HepG2 (cell line): ENCODE measurements around the gene FAM162A. TPM values are rescaled to one million over a fixed set of nuclear protein-coding genes. Genes with fewer than 3 reads are reported as not detected.

ENCODE experiments used
- CHCHD3 ChIP-seq: sonication (generic); formaldehyde crosslinking; IDR thresholded peaks from 2 replicates; pipeline ENCODE4 v1.8.0; 2022; ENCODE audit warnings: mild to moderate bottlenecking, missing genetic modification reagents, moderate library complexity
- ELF4 ChIP-seq: sonication (generic); formaldehyde crosslinking; IDR thresholded peaks from 2 replicates; pipeline ENCODE4 v1.5.0; 2020; ENCODE audit warnings: missing genetic modification reagents, mild to moderate bottlenecking, moderate library complexity, borderline replicate concordance
- GATAD2A ChIP-seq: IDR thresholded peaks from 2 replicates; pipeline ENCODE4 v1.6.1; 2016
- KDM3A ChIP-seq: IDR thresholded peaks from 2 replicates; pipeline ENCODE4 v1.6.1; 2018; ENCODE audit warnings: low read depth, missing compliant biosample characterization
- MAFF ChIP-seq: IDR thresholded peaks from 2 replicates; pipeline ENCODE4 v1.6.1; 2011; ENCODE audit warnings: low read depth, low read length, improper control_type of control experiment
- MIER3 ChIP-seq: IDR thresholded peaks from 2 replicates; pipeline ENCODE4 v1.6.1; 2016; ENCODE audit warnings: missing compliant biosample characterization, borderline replicate concordance
- MYNN ChIP-seq: sonication (generic); formaldehyde crosslinking; IDR thresholded peaks from 2 replicates; pipeline ENCODE4 v1.4.0; 2020; ENCODE audit warnings: mild to moderate bottlenecking, low read depth, missing genetic modification reagents
- RBAK ChIP-seq: sonication (generic); formaldehyde crosslinking; IDR thresholded peaks from 2 replicates; pipeline ENCODE4 v1.5.1; 2020; ENCODE audit warnings: mild to moderate bottlenecking, missing genetic modification reagents
- SALL1 ChIP-seq: sonication (generic); formaldehyde crosslinking; IDR thresholded peaks from 2 replicates; pipeline ENCODE4 v1.8.0; 2022; ENCODE audit warnings: mild to moderate bottlenecking, missing genetic modification reagents
- SOX5 ChIP-seq: IDR thresholded peaks from 2 replicates; pipeline ENCODE4 v1.6.1; 2016; ENCODE audit warnings: borderline replicate concordance
- YEATS2 ChIP-seq: sonication (generic); formaldehyde crosslinking; IDR thresholded peaks from 2 replicates; pipeline ENCODE4 v1.4.0; 2020; ENCODE audit warnings: missing genetic modification reagents, borderline replicate concordance
- ZFX ChIP-seq: sonication (generic); formaldehyde crosslinking; IDR thresholded peaks from 2 replicates; pipeline ENCODE4 v1.4.0; 2020; ENCODE audit warnings: mild to moderate bottlenecking, low read depth, missing genetic modification reagents, moderate library complexity
- ZFY ChIP-seq: sonication (generic); formaldehyde crosslinking; IDR thresholded peaks from 2 replicates; pipeline ENCODE4 v1.4.0; 2020; ENCODE audit warnings: missing genetic modification reagents
- ZNF350 ChIP-seq: sonication (generic); formaldehyde crosslinking; IDR thresholded peaks from 2 replicates; pipeline ENCODE4 v1.4.0; 2020; ENCODE audit warnings: mild to moderate bottlenecking, low read depth, missing genetic modification reagents, borderline replicate concordance
- ZNF367 ChIP-seq: sonication (generic); formaldehyde crosslinking; IDR thresholded peaks from 2 replicates; pipeline ENCODE4 v1.4.0; 2020; ENCODE audit warnings: missing genetic modification reagents, borderline replicate concordance
- ZNF781 ChIP-seq: sonication (generic); formaldehyde crosslinking; IDR thresholded peaks from 2 replicates; pipeline ENCODE4 v1.5.1; 2020; ENCODE audit warnings: borderline replicate concordance, mild to moderate bottlenecking, missing genetic modification reagents; ENCODE audit errors: not compliant biosample characterization
- ZNF850 ChIP-seq: sonication (generic); formaldehyde crosslinking; conservative IDR thresholded peaks from 2 replicates; pipeline ENCODE4 v1.9.0; 2021; ENCODE audit warnings: mild to moderate bottlenecking, missing genetic modification reagents
- polyA plus RNA-seq, 8 experiments: library from polyadenylated mRNA; depleted of rRNA in 3 of 8; stranded (reverse) in 7 of 8; unstranded in 1 of 8; fragments of >200 nt; fragmentation: Illumina TruSeq in 4 of 8; extraction: Trizol in 4 of 8; gene quantifications; 2 replicates each; pipeline versions ENCODE4 v1.2.1 to v1.2.3, GENCODE V29; 2011 to 2016; ENCODE audit warnings: low read depth in 4 of 8, missing spikeins in 1 of 8, mixed read lengths in 1 of 8; ENCODE audit not compliant: insufficient read depth in 1 of 8
- total RNA-seq, 5 experiments: library from RNA; depleted of rRNA; stranded (reverse); fragments of >200 nt; fragmentation: Illumina TruSeq; extraction: Trizol; gene quantifications; 2 replicates each; pipeline ENCODE4 v1.2.3, GENCODE V29; 2016; ENCODE audit warnings: low read depth in 1 of 5
- TF ChIP-seq, protein P1 (sequence below): sonication (generic); formaldehyde crosslinking; conservative IDR thresholded peaks from 2 replicates; pipeline ENCODE4 v1.4.0; 2020; ENCODE audit warnings: missing genetic modification reagents
- TF ChIP-seq, protein P2 (sequence below): sonication (generic); formaldehyde crosslinking; IDR thresholded peaks from 2 replicates; pipeline ENCODE4 v1.5.0; 2020; ENCODE audit warnings: missing genetic modification reagents
- TF ChIP-seq, protein P3 (sequence below): sonication (generic); formaldehyde crosslinking; IDR thresholded peaks from 2 replicates; pipeline ENCODE4 v1.5.0; 2020; ENCODE audit warnings: mild to moderate bottlenecking, missing genetic modification reagents
- TF ChIP-seq, protein P4 (sequence below): sonication (generic); formaldehyde crosslinking; IDR thresholded peaks from 2 replicates; pipeline ENCODE4 v1.5.0; 2020; ENCODE audit warnings: mild to moderate bottlenecking, missing genetic modification reagents, borderline replicate concordance

FAM162A gene
- total and polyA plus RNA-seq, 2 of the 13 experiments (the other 11 are each of a cell fraction or from before 2014, with no cell fraction given), result 115 to 155 TPM

DNA sequence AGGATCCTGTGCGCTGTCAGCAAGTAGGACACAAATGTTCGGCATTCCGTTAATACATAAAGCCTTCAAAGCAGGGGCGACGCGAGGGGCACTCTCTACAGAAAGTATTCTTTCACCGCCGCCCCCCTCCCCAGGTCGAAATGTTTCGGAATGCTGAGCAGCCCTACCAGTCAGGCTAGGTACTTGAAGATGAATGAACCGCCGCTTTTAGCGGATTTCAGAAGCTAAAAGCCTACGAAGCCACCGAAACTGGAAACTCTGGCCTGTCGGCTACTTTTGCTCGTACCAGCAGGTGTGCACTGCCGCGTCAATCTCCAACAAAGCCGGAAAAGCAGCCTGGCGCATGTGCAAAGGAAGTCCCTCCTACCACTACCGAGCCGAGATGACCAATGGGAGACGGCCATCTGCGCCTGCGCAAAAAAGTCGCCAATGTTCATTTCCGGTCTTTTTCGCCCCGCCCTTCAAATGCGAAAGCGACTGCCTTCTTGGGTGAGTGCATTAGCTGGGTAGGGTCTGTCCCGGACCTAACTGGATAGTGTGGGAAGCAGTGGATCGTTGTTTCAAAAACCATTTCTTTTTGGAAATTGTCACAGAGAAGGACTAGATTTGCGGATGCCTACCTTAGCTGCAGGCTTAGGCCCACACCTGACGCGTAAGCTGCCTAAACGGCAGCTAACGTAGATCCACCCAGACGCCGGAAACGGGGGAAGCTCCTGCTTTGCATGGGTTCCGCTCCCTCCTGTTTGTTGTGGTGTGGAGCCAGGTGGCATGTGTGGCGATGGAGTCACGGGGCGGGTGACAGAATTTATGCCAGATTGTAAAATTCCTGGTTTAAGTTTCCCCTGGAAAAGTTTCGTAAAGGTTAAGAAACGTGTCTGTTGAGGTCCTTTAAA lies 32.0 kb downstream of the FAM162A start, which contains the start of gene WDR5B (continued):
- TF ChIP-seq ZNF781 (CRISPR knock-in tag) (peak; percentile 92), MYNN (no peak), YEATS2 (CRISPR knock-in tag) (peak; percentile 97), RBAK (no peak), ZNF367 (CRISPR knock-in tag) (0 out of 2 replicates have a peak, but pooled peaks have one; percentile 11), CHCHD3 (no peak), SALL1 (CRISPR knock-in tag) (peak; percentile 71), GATAD2A (CRISPR knock-in tag) (no peak), MIER3 (peak; percentile 37; the same call in 1 of the 2 replicates), ZFY (CRISPR knock-in tag) (peak; percentile 95), ZNF350 (CRISPR knock-in tag) (peak; percentile 91), ELF4 (CRISPR knock-in tag) (peak; percentile 91), KDM3A (CRISPR knock-in tag) (0 out of 2 replicates have a peak, but pooled peaks have one; percentile 36), MAFF (no peak; the same call in 1 of the 2 replicates), ZFX (peak; percentile 95), ZNF850 (CRISPR knock-in tag) (no peak), SOX5 (CRISPR knock-in tag) (no peak; the same call in 1 of the 2 replicates)
- TF ChIP-seq, protein P1, sequence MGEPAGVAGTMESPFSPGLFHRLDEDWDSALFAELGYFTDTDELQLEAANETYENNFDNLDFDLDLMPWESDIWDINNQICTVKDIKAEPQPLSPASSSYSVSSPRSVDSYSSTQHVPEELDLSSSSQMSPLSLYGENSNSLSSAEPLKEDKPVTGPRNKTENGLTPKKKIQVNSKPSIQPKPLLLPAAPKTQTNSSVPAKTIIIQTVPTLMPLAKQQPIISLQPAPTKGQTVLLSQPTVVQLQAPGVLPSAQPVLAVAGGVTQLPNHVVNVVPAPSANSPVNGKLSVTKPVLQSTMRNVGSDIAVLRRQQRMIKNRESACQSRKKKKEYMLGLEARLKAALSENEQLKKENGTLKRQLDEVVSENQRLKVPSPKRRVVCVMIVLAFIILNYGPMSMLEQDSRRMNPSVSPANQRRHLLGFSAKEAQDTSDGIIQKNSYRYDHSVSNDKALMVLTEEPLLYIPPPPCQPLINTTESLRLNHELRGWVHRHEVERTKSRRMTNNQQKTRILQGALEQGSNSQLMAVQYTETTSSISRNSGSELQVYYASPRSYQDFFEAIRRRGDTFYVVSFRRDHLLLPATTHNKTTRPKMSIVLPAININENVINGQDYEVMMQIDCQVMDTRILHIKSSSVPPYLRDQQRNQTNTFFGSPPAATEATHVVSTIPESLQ (CRISPR knock-in tag), result peak; percentile 85
- TF ChIP-seq, protein P2, sequence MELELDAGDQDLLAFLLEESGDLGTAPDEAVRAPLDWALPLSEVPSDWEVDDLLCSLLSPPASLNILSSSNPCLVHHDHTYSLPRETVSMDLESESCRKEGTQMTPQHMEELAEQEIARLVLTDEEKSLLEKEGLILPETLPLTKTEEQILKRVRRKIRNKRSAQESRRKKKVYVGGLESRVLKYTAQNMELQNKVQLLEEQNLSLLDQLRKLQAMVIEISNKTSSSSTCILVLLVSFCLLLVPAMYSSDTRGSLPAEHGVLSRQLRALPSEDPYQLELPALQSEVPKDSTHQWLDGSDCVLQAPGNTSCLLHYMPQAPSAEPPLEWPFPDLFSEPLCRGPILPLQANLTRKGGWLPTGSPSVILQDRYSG, result peak; percentile 74
- TF ChIP-seq, protein P3, sequence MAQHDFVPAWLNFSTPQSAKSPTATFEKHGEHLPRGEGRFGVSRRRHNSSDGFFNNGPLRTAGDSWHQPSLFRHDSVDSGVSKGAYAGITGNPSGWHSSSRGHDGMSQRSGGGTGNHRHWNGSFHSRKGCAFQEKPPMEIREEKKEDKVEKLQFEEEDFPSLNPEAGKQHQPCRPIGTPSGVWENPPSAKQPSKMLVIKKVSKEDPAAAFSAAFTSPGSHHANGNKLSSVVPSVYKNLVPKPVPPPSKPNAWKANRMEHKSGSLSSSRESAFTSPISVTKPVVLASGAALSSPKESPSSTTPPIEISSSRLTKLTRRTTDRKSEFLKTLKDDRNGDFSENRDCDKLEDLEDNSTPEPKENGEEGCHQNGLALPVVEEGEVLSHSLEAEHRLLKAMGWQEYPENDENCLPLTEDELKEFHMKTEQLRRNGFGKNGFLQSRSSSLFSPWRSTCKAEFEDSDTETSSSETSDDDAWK, result no peak
- TF ChIP-seq, protein P4, sequence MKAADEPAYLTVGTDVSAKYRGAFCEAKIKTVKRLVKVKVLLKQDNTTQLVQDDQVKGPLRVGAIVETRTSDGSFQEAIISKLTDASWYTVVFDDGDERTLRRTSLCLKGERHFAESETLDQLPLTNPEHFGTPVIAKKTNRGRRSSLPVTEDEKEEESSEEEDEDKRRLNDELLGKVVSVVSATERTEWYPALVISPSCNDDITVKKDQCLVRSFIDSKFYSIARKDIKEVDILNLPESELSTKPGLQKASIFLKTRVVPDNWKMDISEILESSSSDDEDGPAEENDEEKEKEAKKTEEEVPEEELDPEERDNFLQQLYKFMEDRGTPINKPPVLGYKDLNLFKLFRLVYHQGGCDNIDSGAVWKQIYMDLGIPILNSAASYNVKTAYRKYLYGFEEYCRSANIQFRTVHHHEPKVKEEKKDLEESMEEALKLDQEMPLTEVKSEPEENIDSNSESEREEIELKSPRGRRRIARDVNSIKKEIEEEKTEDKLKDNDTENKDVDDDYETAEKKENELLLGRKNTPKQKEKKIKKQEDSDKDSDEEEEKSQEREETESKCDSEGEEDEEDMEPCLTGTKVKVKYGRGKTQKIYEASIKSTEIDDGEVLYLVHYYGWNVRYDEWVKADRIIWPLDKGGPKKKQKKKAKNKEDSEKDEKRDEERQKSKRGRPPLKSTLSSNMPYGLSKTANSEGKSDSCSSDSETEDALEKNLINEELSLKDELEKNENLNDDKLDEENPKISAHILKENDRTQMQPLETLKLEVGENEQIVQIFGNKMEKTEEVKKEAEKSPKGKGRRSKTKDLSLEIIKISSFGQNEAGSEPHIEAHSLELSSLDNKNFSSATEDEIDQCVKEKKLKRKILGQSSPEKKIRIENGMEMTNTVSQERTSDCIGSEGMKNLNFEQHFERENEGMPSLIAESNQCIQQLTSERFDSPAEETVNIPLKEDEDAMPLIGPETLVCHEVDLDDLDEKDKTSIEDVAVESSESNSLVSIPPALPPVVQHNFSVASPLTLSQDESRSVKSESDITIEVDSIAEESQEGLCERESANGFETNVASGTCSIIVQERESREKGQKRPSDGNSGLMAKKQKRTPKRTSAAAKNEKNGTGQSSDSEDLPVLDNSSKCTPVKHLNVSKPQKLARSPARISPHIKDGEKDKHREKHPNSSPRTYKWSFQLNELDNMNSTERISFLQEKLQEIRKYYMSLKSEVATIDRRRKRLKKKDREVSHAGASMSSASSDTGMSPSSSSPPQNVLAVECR, result peak; percentile 84; the same call in 1 of the 2 replicates
